IMR-90 (cell line): Measurements from ENCODE around the gene MMP26. TPM values are rescaled to one million over a fixed set of nuclear protein-coding genes. Genes with fewer than 3 reads are reported as not detected.

Experiments
- ATAC-seq: fragments of 200-7000 bp; cut with Tn5 transposase; 2 replicates; pipeline ENCODE4 v1.9.1; 2020; ENCODE audit warnings: low read depth, mild to moderate bottlenecking, moderate library complexity
- BruUV-seq: library from RNA; stranded (reverse); fragments of 400-500 nt; replicated peaks from 2 replicates; lab custom pipeline; 2021; lab: Mats Ljungman, UMichigan
- CTCF ChIA-PET: fragments of 300-600 bp; formaldehyde crosslinking; extraction: SDS; loops from one replicate; lab custom pipeline; 2021; ENCODE audit warnings: antibody characterized with exemption; lab: Yijun Ruan, JAX
- POLR2A ChIA-PET: fragments of 300-600 bp; sonication (Branson Sonifier 250); formaldehyde crosslinking; loops from one replicate; lab custom pipeline; 2022; ENCODE audit warnings: antibody characterized with exemption; ENCODE audit not compliant: unreplicated experiment; lab: Charles Lee
- DNase-seq: peaks from one replicate; pipeline ENCODE4 v3.0.0; 2013
- H2AFZ ChIP-seq: replicated peaks from 2 replicates; pipeline ENCODE3; 2013; ENCODE audit warnings: low read length, mild to moderate bottlenecking; ENCODE audit not compliant: poor library complexity
- H2AK5ac ChIP-seq: 2 replicates; pipeline ENCODE4 v1.6.1; 2013; ENCODE audit warnings: low read depth, low read length, inconsistent platforms
- H2AK9ac ChIP-seq: replicated peaks from 2 replicates; pipeline ENCODE3; 2013; ENCODE audit warnings: mild to moderate bottlenecking, low read depth, low read length, moderate library complexity; ENCODE audit not compliant: poor library complexity
- H2BK120ac ChIP-seq: 2 replicates; pipeline ENCODE4 v1.6.1; 2013; ENCODE audit warnings: low read depth, low read length, inconsistent platforms
- H2BK15ac ChIP-seq: 3 replicates; pipeline ENCODE4 v1.6.1; 2013; ENCODE audit warnings: low read depth, low read length, inconsistent platforms
- H2BK20ac ChIP-seq: 2 replicates; pipeline ENCODE4 v1.6.1; 2013; ENCODE audit warnings: low read depth, mild to moderate bottlenecking, inconsistent platforms, low read length, moderate library complexity
- H2BK5ac ChIP-seq: 2 replicates; pipeline ENCODE4 v1.6.1; 2013; ENCODE audit warnings: mild to moderate bottlenecking, low read depth, low read length, inconsistent platforms; ENCODE audit not compliant: poor library complexity, severe bottlenecking
- H3K14ac ChIP-seq: replicated peaks from 2 replicates; pipeline ENCODE4 v1.6.1; 2013; ENCODE audit warnings: low read depth, low read length, inconsistent platforms
- H3K18ac ChIP-seq: 2 replicates; pipeline ENCODE4 v1.6.1; 2013; ENCODE audit warnings: low read depth, low read length, control low read depth
- H3K23ac ChIP-seq: 2 replicates; pipeline ENCODE4 v1.6.1; 2013; ENCODE audit warnings: low read depth, low read length, inconsistent platforms
- H3K27ac ChIP-seq: 2 replicates; pipeline ENCODE4 v1.5.1; 2013; ENCODE audit warnings: mild to moderate bottlenecking, control low read depth, low read length; ENCODE audit not compliant: insufficient read depth
- H3K27me3 ChIP-seq: 2 replicates; pipeline ENCODE4 v1.6.1; 2013; ENCODE audit warnings: low read length; ENCODE audit not compliant: control insufficient read depth, insufficient read depth
- H3K36me3 ChIP-seq: 2 replicates; pipeline ENCODE4 v1.6.1; 2013; ENCODE audit warnings: low read length, mixed read lengths; ENCODE audit not compliant: control insufficient read depth, insufficient read depth
- H3K4ac ChIP-seq: 2 replicates; pipeline ENCODE4 v1.6.1; 2013; ENCODE audit warnings: low read depth, low read length, inconsistent platforms
- H3K4me1 ChIP-seq: 2 replicates; pipeline ENCODE4 v1.6.1; 2013; ENCODE audit warnings: low read length, mixed read lengths; ENCODE audit not compliant: control insufficient read depth, insufficient read depth
- H3K4me2 ChIP-seq: 2 replicates; pipeline ENCODE4 v1.6.1; 2013; ENCODE audit warnings: low read depth, mild to moderate bottlenecking, control low read depth, low read length, moderate library complexity
- H3K4me3 ChIP-seq: 2 replicates; pipeline ENCODE4 v1.5.1; 2013; ENCODE audit warnings: low read depth, mild to moderate bottlenecking, control low read depth, low read length, moderate library complexity; ENCODE audit not compliant: insufficient read depth
- H3K56ac ChIP-seq: 2 replicates; pipeline ENCODE4 v1.6.1; 2013; ENCODE audit warnings: low read length, inconsistent platforms; ENCODE audit not compliant: insufficient read depth; ENCODE audit errors: extremely low read depth
- H3K79me1 ChIP-seq, 2 experiments: 2 replicates each; pipeline ENCODE4 v1.6.1; 2013; ENCODE audit warnings: low read length in 2 of 2, inconsistent platforms in 1 of 2, low read depth in 1 of 2
- H3K9ac ChIP-seq: 2 replicates; pipeline ENCODE4 v1.6.1; 2013; ENCODE audit warnings: low read depth, low read length, control low read depth
- H3K9me1 ChIP-seq: 2 replicates; pipeline ENCODE4 v1.6.1; 2013; ENCODE audit warnings: low read length, inconsistent platforms; ENCODE audit not compliant: insufficient read depth
- H3K9me3 ChIP-seq: 2 replicates; pipeline ENCODE4 v1.6.1; 2013; ENCODE audit warnings: low read length; ENCODE audit not compliant: control insufficient read depth, insufficient read depth
- H4K20me1 ChIP-seq: 2 replicates; pipeline ENCODE4 v1.6.1; 2013; ENCODE audit warnings: low read length, inconsistent platforms; ENCODE audit not compliant: insufficient read depth
- H4K5ac ChIP-seq: 2 replicates; pipeline ENCODE4 v1.6.1; 2013; ENCODE audit warnings: mild to moderate bottlenecking, low read depth, low read length, control low read depth
- H4K8ac ChIP-seq, 2 experiments: 2 replicates each; pipeline ENCODE4 v1.6.1; 2013; ENCODE audit warnings: low read depth in 2 of 2, low read length in 2 of 2, control low read depth in 1 of 2, inconsistent platforms in 1 of 2
- H4K91ac ChIP-seq: 2 replicates; pipeline ENCODE4 v1.6.1; 2013; ENCODE audit warnings: low read depth, low read length, inconsistent platforms; ENCODE audit not compliant: insufficient read depth
- FOS ChIP-seq: fragments of 150-350 bp; IDR thresholded peaks from 2 replicates; pipeline ENCODE4 v1.6.1; 2016; ENCODE audit warnings: low read depth, low read length
- MXI1 ChIP-seq: IDR thresholded peaks from 2 replicates; pipeline ENCODE4 v1.6.1; 2012; ENCODE audit warnings: low read depth, mild to moderate bottlenecking, low read length, moderate library complexity, borderline replicate concordance
- SMC3 ChIP-seq: fragments of 150-350 bp; IDR thresholded peaks from 2 replicates; pipeline ENCODE4 v1.6.1; 2016; ENCODE audit warnings: low read depth, mild to moderate bottlenecking, antibody characterized with exemption, low read length, moderate library complexity
- WGBS, 2 experiments: methylation state at CpG; one replicate each; pipeline versions ENCODE4 v1.1.5 to v1.1.7; 2013; ENCODE audit warnings: missing lambda C conversion rate in 2 of 2; ENCODE audit not compliant: insufficient read length in 1 of 2; ENCODE audit errors: extremely low coverage in 2 of 2; 5-methylcytosine and 5-hydroxymethylcytosine counted together
- dilution Hi-C: fragments of 300-500 bp; cut with HindIII; formaldehyde crosslinking; loops from one replicate; pipeline ENCODE4 v1.14.3; 2018; ENCODE audit warnings: low sequenced_read_pairs; ENCODE audit not compliant: unreplicated experiment
- in situ Hi-C: fragments of 300-500 bp; cut with MboI; formaldehyde crosslinking; loops from 3 replicates; pipeline ENCODE4 v1.14.3; 2019; ENCODE audit warnings: low sequenced_read_pairs, inconsistent platforms, mixed read lengths
- intact Hi-C: fragments of 100-400 bp; cut with micrococcal nuclease; formaldehyde crosslinking; loops from 2 replicates; pipeline ENCODE4 v1.10.0; 2022
- polyA plus RNA-seq, 3 experiments: library from polyadenylated mRNA; depleted of rRNA; stranded (reverse); fragments of >200 nt; gene quantifications; 2 replicates each; pipeline ENCODE4 v1.2.3, GENCODE V29; 2012; ENCODE audit warnings: low replicate concordance in 1 of 3
- total RNA-seq: library from RNA; depleted of rRNA; stranded (reverse); fragments of >200 nt; gene quantifications from 2 replicates; pipeline ENCODE4 v1.2.3, GENCODE V29; 2012

The MMP26 gene
- total and polyA plus RNA-seq, 2 of the 4 experiments (the other 2 are of a cell fraction): not detected

GRCh38 chr11:4682623-4683419 is 21.8 kb upstream of the MMP26 start:
- ChIA-PET CTCF (interaction anchor here (0.8 to 1.3 kb wide), 2 partner anchors 10 to 46 kb away, joined by 4 to 9 read pairs; partner anchors contain the start of gene OR51D1), POLR2A (no interaction called here)
- in situ Hi-C loops: no loop called here
- peak overlapping the region; percentile 90 for H4K91ac ChIP-seq
- H2BK15ac ChIP-seq: peak overlapping the region; percentile 91
- ATAC-seq (peak; percentile 92), DNase-seq (peak; percentile 79)
- peak overlapping the region; percentile 81 for H3K4ac ChIP-seq
- no peak overlapping the region for H2AK9ac ChIP-seq
- H3K27me3 ChIP-seq: no peaks in the 10 kb centered on the region
- peak overlapping the region; percentile 98 for H2BK120ac ChIP-seq
- H3K18ac ChIP-seq: peak overlapping the region; percentile 99
- H3K14ac ChIP-seq: peak overlapping the region; percentile 87
- H2BK5ac ChIP-seq: peak overlapping the region; percentile 90
- H3K9me1 ChIP-seq: peaks cover 7% of the 10 kb centered on the region; the same call in 1 of the 2 replicates
- no peaks in the 10 kb centered on the region for H3K36me3 ChIP-seq
- dilution Hi-C loops: no loop called here
- peaks cover 9% of the 10 kb centered on the region for H3K4me1 ChIP-seq
- peak overlapping the region; percentile 98 for H2AK5ac ChIP-seq
- TF ChIP-seq FOS (peak; percentile 19; the same call in 1 of the 2 replicates), MXI1 (no peak), SMC3 (no peak)
- no peak overlapping the region for H3K4me3 ChIP-seq
- H4K8ac ChIP-seq: peak overlapping the region; percentile 89 to 94
- no TSS peak for BruUV-seq
- WGBS, 2 experiments: no CpG with 5 or more reads among the region's 2 CpGs
- H3K79me1 ChIP-seq: no peaks in the 10 kb centered on the region
- H3K9ac ChIP-seq: no peak overlapping the region
- peak overlapping the region; percentile 64 for H2AFZ ChIP-seq
- H4K20me1 ChIP-seq: no peaks in the 10 kb centered on the region
- peak overlapping the region; percentile 46; the same call in 1 of the 2 replicates for H3K4me2 ChIP-seq
- peak overlapping the region; percentile 64; the same call in 1 of the 2 replicates for H3K23ac ChIP-seq
- H3K27ac ChIP-seq: peak overlapping the region; percentile 81
- intact Hi-C loops: no loop called here
- H3K9me3 ChIP-seq: no peaks in the 10 kb centered on the region
- H2BK20ac ChIP-seq: peak overlapping the region; percentile 96
- no peak overlapping the region; the same call in 1 of the 2 replicates for H3K56ac ChIP-seq
- H4K5ac ChIP-seq: peak overlapping the region; percentile 70
